HuH-7.5 (cell line): ENCODE measurements around the gene MS4A4E.
"Not testable (repeated sequence)": the region's sequence is repeated elsewhere in the genome, so short reads cannot be mapped to it uniquely, and the experiment has no call there.

Source experiments
- DNase-seq: peaks from one replicate; pipeline ENCODE4 v3.0.0; 2011; ENCODE audit warnings: low spot score

MS4A4E gene

DNA sequence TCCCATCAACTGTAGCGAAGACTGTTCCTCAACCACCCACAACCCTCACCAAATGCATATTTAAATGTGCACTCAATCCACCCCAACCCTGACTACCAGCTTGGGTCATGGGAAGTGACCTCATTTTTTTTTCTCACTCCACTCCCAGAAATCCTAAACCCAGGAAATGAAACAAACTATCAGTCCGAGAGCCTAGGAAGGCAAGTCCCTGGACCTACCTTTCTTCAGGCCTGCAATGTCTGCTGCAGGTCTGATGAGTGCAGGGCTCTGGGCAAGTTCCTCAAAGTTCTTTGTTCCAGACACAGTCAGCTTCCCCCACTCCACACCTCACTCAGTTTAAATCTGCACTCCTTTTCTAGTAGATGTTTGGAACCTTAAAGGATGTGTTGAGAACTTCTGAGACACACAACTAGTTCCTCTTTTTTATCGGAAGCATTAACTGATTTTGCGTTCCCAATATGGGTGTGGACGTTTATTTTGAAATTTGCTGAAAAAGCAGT, at the start of gene MS4A4E:
Gene MS4A4E (minus strand): TSS at position 398 of the 500 bp plus-strand sequence. CDS start 13,082 bp downstream, outside the sequence.
- no peak for DNase-seq

DNA sequence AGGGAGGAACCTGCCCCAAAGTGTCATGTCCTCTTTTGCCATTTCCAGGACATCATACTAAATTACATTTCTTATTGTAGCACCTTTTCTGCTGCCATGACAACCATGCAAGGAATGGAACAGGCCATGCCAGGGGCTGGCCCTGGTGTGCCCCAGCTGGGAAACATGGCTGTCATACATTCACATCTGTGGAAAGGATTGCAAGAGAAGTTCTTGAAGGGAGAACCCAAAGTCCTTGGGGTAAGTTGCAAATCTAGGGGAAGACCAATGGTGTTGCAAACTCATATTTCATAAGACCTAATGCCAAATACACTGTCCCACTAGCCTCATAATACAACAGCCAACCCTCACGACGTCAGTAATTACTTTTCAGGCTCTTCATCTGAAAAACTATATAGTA, 49.2 kb upstream of the MS4A4E start:
- no peak for DNase-seq

DNA sequence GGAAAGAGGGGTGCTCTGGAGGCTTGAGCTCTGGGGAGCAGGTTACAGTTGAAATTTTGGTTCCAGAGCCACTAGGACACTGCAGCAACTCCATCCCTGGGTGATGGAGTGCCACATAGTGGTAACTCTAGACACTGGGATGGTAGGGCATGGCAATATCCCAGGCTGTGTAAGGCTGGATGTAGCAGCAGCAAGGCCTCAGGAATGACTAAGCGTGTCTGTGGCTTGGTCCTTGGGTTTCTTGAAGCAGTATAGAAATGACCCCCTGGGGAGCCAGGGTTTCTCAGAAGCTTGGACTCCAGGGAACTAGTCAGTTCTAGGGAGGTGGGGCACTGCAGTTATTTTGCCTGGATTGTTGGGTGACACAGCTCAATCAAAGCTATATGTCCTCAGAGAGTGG, 45.6 kb upstream of the MS4A4E start:
- no peak for DNase-seq

DNA sequence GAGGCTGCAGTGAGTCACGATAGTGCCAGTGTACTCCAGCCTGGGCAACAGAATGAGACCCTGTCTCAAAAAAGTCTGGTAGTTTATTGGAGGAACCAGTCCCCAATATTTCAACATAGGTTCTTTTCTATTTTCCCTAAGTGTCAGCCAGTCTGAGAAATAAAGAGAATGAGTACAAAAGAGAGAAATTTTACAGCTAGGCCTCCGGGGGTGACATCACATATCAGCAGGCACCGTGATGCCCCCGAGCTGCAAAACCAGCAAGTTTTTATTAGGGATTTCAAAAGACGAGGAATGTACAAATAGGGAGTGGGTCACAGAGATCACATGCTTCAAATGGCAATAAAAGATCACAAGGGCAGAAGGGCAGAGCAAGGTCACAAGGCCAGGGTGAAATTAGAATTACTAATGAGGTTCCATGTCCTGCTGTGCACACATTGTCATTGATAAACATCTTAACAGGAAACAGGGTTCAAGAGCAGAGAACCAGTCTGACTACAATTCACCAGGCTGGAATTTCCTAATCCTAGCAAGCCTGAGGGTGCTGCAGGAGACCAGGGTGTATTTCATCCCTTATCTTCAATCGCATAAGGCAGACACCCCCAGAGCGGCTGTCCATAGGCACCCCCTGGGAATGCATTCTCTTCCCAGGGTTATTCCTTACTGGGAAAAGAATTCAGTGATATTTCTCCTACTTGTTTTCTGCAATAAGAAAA, 42.6 kb upstream of the MS4A4E start:
- DNase-seq: not testable (repeated sequence)

DNA sequence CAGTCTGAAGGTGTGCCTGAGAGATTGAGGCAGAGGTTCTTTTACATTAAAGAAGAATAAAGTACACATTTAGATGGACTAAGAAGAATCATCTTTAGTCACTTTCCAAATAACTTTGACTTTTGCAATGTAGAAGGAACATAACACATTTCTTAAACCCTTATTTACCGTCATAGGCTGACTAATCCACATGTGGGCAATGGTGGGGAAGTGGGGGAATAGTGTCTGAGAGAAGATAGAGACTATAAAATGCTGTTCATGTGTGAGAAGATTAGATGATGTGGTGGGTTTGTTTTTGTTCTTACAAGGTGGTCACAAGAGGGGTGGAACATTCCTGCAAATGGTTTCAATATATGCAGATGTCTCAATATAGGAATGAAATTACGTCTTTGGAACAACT, 39.3 kb upstream of the MS4A4E start:
- DNase-seq: no peak

DNA sequence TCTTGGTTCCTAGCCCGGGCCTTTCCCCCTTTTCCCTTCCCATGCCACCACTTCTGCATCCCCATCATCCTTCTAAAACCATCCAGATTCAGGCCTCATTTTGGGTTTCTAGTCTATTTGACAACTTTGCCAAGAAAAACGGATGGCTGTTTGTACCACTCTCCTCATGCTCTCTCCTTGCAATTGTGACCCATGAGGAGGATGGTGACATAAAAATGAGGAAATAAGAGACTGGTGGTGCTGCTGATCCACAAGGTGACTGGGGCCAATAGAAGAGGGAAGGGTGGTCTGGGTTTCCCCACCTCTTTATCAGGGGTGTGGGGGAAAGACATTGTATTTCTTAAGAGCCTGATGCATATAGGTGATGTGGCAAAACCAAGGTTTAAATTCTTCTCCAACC, 38.5 kb upstream of the MS4A4E start:
- no peak for DNase-seq

DNA sequence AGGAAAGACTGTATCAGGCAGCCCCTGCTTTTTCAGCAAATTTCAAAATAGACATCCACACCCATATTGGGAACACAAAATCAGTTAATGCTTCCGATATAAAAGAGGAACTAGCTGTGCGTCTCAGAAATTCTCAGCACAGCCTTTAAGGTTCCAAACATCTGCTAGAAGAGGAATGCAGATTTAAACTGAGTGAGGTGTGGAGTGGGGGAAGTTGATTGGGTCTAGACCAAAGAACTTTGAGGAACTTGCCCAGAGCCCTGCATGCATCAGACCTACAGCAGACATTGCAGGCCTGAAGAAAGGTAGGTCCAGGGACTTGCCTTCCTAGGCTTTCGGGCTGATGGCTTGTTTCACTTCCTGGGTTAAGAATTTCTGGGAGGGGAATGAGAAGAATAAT, 37.5 kb upstream of the MS4A4E start, which contains the start of gene MS4A4A:
Gene MS4A4A (plus strand): TSS at position 255 of the 400 bp plus-strand sequence. CDS start 10 bp downstream, at position 265.
- no peak for DNase-seq

DNA sequence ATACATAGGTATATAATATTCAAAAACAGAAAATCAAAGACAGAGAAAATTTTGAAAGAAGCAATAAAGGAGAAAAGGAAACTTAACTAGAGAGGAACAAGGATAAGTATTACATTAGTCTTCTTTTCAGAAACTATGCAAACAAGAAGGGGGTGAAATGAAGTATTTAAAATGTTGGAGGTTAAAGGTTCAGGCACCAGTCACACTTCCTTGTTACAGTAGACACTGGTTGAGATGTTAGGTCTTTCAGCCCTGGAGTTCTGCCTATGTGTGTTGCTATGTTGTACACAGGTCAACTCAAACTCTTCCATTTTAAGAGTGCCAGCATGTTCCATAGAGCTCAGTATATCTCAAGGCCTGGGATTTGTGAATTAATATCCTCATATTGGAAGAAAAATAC, 31.5 kb upstream of the MS4A4E start:
- no peak for DNase-seq

DNA sequence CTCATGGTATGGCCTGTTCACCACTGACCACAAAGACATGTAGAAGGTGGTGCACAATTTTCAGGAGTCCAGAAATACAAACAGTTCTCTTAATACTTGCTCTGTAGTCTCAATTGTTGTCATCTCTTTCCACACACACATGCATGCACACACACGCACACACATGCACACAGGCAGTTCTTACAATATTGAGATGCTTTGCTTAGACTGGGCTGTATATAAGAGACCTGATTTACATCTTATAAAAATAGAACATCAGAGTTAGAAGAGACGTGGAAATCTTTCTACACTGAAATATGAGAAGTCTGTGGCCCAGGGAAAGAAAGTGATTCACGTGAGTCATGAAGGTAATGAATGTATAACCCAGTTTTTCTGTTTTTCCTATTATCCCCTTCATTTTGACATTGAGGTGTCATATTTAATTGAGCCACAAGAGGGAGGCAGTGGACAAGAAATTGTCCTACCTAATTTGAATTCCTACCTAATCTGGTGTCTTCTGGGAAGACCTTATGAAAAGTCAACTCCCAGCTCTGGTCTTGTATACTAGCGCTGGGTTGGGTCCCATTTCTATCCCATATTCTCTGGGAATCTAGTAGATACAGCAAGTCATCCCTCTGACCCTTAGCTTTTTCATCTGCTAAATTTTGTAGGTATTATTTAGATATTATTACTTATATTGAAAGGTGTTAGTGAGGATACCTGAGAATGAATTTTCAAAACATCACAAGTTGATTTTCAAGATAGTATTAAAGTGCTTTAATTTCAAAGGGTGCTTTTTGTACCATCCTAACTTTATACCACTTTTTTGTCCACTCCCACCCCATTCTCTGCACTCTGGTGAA, 22.7 kb upstream of the MS4A4E start:
- peak; percentile 11 for DNase-seq

DNA sequence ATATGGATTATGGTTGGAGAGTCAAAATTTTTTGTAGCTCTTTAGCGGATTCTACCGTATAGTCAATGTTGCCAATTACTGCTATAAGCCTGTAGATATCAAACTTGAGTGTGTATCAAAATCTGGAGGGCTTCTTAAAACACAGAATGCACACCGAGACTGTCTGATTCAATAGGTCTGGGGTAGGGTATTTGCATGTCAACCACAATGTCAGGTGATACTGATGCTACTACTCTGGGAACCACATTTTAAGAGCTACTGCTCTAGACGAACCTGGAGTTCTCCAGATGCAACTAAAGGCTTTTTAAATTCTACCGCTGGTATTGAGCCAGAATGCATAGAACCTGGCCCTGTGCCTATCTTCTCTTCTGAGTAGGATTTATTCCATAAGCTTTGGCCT, 21.7 kb upstream of the MS4A4E start:
- no peak for DNase-seq

DNA sequence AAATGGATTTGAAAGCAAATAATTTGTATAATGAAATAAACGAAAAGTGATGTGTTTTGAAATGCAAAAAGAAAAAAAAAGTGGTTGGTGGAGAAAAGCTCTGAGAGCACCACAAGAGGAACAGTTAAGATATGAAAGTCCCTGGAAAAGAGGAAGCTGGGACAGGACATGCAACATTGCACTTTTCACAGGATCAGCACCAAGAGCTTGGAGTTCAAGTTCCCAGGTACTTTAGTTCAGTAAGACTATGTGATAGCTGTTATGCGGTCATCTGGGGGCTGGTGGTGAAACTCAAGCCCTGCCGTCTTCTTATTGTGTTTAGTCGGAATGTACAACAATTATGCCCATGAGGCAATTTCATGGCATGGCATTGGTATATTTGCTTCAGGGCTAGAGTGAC, 20.5 kb upstream of the MS4A4E start:
- DNase-seq: no peak

DNA sequence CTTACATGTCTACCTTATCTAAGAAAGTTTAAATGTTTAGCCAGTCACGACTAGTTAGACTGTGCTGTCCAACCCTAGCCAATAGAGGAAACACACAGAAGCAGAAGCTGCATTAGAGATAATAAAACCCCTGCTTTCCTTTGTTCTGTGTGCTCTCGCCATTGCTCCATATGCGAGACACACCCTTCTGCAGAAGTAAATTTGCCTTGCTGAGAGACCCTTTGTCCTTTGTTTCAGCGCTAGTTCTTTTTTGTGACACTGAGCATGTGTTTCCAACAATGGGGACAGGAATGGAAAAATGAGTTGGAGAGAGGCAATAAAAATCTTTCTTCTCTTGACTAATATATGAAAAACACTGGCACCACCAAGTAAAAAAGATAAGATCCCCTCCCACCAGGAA, 18.1 kb upstream of the MS4A4E start:
- no peak for DNase-seq

DNA sequence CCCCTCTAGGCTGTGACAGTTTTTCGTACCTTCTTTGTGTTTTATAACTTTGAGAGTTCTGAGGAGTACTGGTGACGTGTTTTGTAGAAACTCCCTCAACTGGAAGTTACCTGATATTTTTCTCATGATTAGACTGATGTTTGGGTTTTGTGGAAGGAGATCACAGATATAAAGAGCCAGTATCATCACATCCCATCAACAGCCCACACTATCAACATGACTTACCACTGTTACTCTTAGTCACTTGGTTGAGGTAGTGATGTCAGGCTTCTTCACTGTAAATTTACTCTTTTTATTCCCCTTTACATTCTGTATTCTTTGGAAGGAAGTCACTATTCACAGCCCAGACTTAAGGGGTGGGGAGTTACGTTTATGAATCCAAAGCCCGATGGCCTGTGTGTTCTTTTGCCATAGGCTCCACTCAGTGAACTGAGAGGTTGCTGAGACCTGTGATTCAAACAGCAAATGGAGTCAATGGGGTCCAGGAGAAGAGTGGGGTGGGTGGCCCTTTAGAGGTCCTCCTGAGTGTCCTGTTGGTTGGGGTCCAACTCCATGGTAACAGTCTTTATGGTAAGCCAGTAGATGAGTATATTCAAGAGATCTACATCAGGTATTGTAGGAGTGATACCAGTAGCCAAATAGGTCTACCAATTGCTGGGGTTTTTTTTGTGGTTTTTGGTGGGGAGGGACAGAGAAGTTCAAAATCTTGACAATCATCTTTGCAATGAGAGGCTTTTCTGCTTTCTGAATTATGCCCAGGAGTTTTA, 15.2 kb upstream of the MS4A4E start:
- no peak for DNase-seq

DNA sequence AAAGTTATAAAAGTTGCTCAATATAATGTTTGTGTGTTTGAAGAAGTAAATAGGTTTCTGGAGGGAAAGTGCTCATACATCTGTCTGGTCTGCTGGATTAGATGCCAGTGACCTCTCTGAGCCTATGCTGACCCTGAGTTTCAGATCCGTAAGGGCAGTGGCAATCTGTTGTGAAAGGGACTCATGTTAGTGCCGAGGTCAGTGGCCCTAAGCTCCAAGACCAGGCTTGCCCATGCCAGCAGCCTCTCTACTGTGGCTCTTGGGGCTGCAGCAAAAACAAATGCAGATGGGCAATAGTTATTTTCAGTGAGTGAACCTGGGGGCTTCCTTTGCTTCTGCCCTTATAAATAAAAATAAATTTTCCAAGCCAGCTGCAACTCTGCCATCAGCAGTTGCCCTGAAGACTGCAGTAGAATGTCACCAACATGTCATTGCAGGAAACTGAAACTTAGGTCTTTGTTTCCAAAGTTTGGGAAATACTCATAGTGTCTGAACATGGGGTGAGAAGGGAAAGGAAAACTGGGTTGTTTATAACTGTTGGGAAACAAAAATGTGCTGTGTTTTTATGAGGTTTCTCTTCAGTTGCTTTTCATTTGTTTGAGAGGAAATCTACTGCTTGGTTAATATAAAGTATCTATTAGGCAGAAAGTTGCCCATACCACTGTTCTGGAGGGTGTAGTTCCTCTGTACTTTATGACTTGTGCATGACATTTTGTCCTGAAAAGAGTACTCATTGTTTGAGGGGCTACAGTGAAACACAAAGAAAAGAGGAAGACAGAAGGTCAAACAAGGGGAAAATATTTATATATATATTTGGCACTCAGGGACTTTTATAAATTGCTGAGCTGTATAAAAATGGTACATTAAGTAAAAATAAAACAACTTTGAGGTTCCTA, 9.5 kb upstream of the MS4A4E start:
- DNase-seq: no peak

DNA sequence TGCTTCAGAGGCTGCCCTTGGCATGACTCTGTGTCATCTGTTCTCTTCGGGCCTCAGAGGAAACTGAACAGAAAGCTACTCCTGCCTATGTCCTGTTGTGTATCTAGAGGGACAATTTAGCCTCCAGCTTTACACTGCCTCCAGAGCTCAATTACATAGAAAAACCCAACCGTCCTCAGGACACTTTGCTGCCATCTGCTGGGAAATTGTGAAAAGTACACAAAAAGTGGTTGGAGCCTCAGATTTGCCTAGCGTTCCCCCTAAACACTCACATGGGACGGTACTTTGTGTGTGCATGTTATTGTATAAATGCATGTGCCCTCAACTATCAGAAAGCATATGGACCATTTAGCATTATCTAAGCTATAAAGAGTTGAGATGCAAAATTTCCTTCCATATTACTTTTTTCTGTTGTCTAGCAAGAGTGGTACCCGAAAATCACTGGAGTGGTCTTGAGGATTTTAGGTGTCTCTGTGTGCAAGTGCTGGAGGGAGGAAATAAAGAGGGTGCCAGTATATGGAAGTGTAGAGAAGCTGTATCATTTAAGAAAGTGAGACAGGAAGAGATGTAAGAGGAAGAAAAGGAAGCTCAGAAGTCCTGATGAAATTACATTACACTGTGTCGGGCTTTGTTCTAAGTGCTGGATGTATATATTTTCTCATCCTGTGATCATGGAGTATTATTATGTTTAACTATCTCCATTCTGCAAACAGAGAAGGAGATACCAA, 8.7 kb upstream of the MS4A4E start:
- no peak for DNase-seq

DNA sequence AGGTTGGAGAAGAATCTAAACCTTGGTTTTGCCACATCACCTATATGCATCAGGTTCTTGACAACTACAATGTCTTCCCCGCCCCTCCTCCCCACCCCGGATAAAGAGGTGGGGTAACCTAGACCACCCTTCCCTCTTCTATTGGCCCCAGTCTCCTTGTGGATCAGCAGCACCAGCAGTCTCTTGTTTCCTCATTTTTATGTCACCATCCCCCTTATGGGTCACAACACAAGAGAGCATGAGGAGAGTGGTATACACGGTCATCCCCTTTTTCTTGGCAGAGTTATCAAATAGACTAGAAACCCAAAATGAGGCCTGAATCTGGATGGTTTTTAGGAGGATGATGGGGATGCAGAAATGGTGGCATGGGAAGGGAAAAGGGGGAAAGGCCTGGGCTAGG, 1.2 kb downstream of the MS4A4E start:
- no peak for DNase-seq

DNA sequence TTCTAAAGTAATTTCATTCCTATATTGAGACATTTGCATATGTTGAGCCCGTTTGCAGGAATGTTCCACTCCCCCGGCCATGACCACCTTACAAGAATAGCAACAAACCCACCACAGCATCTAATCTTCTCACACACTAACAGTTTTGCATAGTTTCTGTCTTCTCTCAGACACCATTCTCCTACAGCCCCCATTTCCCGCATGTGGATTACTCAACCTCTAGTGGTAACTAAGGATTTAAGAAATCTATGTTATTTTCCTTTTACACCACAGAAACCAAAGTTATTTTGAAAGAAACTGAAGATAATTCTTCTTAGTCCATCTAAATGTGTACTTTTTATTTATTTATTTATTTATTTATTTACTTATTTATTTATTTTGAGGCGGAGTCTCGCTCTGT, 2.3 kb downstream of the MS4A4E start:
- DNase-seq: no peak

DNA sequence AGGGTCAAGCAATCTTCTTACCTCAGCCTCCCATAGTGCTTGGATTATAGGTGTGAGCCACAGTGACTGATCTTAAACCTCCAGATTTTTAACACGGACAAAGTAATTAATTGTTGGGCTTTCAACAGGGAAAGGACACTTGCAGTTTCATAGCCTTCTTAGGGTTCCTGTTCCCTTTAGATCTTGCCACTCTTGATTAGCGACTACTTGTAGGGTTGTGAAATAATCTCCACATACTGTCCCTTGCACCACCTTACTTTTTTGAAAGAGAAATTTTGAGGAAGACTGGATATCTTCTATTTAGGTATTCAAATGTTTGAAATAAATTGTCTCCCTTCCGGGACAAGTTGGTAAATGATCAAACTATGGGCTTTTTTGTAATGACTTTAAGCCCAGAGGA, 7.6 kb downstream of the MS4A4E start:
- no peak for DNase-seq

DNA sequence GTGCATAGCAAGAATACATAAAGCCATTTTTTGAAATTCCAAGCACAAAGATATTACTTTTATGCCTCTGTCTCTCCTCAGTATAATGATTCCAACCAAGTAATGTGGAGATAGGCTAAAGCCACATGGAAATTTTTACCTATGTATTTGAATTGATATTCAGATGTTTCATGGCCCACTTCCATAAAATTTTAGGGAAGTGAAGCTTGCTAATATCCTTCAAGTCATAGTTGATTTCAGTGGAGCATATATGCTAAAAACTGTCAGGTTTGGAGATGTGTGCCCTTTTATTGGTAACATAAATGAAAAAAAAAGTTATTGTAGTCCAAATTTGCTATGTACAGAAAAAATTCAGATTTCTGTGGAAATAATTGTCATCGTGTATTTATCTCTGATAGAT, 12.3 kb downstream of the MS4A4E start:
- DNase-seq: no peak

DNA sequence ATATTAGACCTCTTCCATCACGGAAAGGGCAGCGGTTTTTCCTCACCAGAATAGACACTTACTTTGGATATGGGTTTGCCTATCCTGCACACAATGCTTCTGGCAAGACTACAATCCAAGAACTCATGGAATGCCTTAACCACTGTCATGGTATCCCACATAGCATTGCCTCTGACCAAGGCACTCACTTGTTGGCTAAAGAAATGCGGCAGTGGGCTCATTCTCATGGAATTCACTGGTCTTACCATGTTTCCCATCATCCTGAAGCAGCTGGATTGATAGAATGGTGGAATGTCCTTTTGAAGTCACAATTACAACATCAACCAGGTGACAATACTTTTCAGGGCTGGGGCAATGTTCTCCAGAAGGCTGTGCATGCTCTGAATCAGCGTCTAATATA, 20.8 kb downstream of the MS4A4E start:
- no peak for DNase-seq

DNA sequence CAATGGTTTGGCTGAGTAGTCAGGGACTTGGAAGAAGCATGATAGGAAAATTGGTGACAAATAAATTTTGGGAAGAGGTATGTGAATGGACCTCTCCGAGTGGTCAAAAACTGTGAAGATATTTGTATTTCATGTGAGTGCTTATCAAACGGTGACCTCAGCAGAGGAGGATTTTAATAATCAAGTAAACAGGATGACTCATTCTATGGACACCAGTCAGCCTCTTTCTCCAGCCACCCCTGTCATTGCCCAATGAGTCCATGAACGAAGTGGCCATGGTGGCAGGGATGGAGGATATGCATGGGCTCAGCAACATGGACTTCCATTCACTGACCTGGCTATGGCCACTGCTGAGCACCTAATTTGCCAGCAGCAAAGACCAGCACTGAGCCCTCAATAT, 21.2 kb downstream of the MS4A4E start:
- no peak for DNase-seq
